Keratinocyte (primary cell): ENCODE results near the gene MSI2. TPM values are rescaled to one million over a fixed set of nuclear protein-coding genes. Genes with fewer than 3 reads are reported as not detected.

Source experiments
- DNase-seq: peaks from one replicate; pipeline ENCODE4 v3.0.0-alpha.2; 2011; ENCODE audit warnings: low read depth, missing footprints, low spot score
- FAIRE-seq: peaks from 2 replicates; lab custom pipeline; 2011; peaks lifted over from hg19 to GRCh38; lab: Jason Lieb, UNC
- H2AFZ ChIP-seq: 2 replicates; pipeline ENCODE4 v1.6.0; 2012; ENCODE audit warnings: low read length, control low read depth, inconsistent platforms; ENCODE audit not compliant: control insufficient read depth
- H3K27ac ChIP-seq: 2 replicates; pipeline ENCODE4 v1.5.1; 2011; ENCODE audit warnings: low read length; ENCODE audit not compliant: control insufficient read depth, insufficient read depth
- H3K27me3 ChIP-seq: 3 replicates; pipeline ENCODE4 v1.6.0; 2011; ENCODE audit warnings: low read length; ENCODE audit not compliant: control insufficient read depth, insufficient read depth; ENCODE audit errors: extremely low read depth
- H3K36me3 ChIP-seq, 2 experiments: 2 replicates in 1 of 2; 3 replicates in 1 of 2; pipeline ENCODE4 v1.5.1; 2011; ENCODE audit warnings: low read length in 2 of 2, mild to moderate bottlenecking in 1 of 2; ENCODE audit not compliant: control insufficient read depth in 2 of 2, insufficient read depth in 2 of 2; ENCODE audit errors: extremely low read depth in 1 of 2
- H3K4me1 ChIP-seq: 3 replicates; pipeline ENCODE4 v1.5.1; 2011; ENCODE audit warnings: low read length; ENCODE audit not compliant: control insufficient read depth, insufficient read depth; ENCODE audit errors: extremely low read depth
- H3K4me2 ChIP-seq: 3 replicates; pipeline ENCODE4 v1.6.0; 2011; ENCODE audit warnings: low read depth, low read length; ENCODE audit not compliant: control insufficient read depth, insufficient read depth; ENCODE audit errors: extremely low read depth
- H3K4me3 ChIP-seq, 3 experiments: fragments of 200-600 bp in 1 of 3; sonication (generic) in 1 of 3; 2 replicates in 2 of 3; 3 replicates in 1 of 3; pipeline ENCODE4 v1.5.1; 2011 to 2016; ENCODE audit warnings: low read length in 3 of 3, mild to moderate bottlenecking in 3 of 3, control low read depth in 2 of 3, inconsistent platforms in 1 of 3, low read depth in 1 of 3, mixed read lengths in 1 of 3, mixed run types in 1 of 3, moderate library complexity in 1 of 3; ENCODE audit not compliant: control insufficient read depth in 2 of 3, insufficient read depth in 2 of 3; ENCODE audit errors: extremely low read depth in 1 of 3
- H3K79me2 ChIP-seq: 2 replicates; pipeline ENCODE4 v1.6.0; 2012; ENCODE audit warnings: low read length; ENCODE audit not compliant: control insufficient read depth, insufficient read depth
- H3K9ac ChIP-seq: 3 replicates; pipeline ENCODE4 v1.6.0; 2011; ENCODE audit warnings: low read length; ENCODE audit not compliant: control insufficient read depth, insufficient read depth; ENCODE audit errors: extremely low read depth
- H3K9me1 ChIP-seq: 3 replicates; pipeline ENCODE4 v1.6.0; 2011; ENCODE audit warnings: low read length; ENCODE audit not compliant: control insufficient read depth, insufficient read depth; ENCODE audit errors: extremely low read depth
- H3K9me3 ChIP-seq: 2 replicates; pipeline ENCODE4 v1.5.1; 2012; ENCODE audit warnings: low read depth, low read length; ENCODE audit not compliant: control insufficient read depth
- H4K20me1 ChIP-seq: 3 replicates; pipeline ENCODE4 v1.6.0; 2011; ENCODE audit warnings: low read length; ENCODE audit not compliant: control insufficient read depth, insufficient read depth; ENCODE audit errors: extremely low read depth
- CTCF ChIP-seq, 3 experiments: IDR thresholded peaks in 1 of 3; conservative IDR thresholded peaks in 1 of 3; optimal IDR thresholded peaks in 1 of 3; 2 replicates in 2 of 3; 3 replicates in 1 of 3; pipeline versions ENCODE3 to v1.5.1; 2011; ENCODE audit warnings: low read length in 3 of 3, mild to moderate bottlenecking in 3 of 3, moderate library complexity in 2 of 3, control low read depth in 1 of 3, inconsistent platforms in 1 of 3; ENCODE audit not compliant: insufficient read depth in 2 of 3; ENCODE audit errors: extremely low read depth in 1 of 3
- EZH2 ChIP-seq: IDR thresholded peaks from one replicate; pipeline ENCODE4 v1.6.1; 2012; ENCODE audit warnings: inconsistent platforms, mild to moderate bottlenecking, low read length, moderate library complexity
- dilution Hi-C: fragments of 300-500 bp; cut with MboI; formaldehyde crosslinking; loops from one replicate; pipeline ENCODE4 v1.7.0; 2020; ENCODE audit warnings: low sequenced_read_pairs; ENCODE audit not compliant: extremely low pct_ligation_motif_present
- polyA plus RNA-seq, 5 experiments: library from polyadenylated mRNA; depleted of rRNA in 3 of 5; stranded (reverse) in 3 of 5; stranded (forward) in 1 of 5; unstranded in 1 of 5; fragments of >200 nt; gene quantifications; 1 replicate in 1 of 5; 2 replicates in 3 of 5; 3 replicates in 1 of 5; pipeline versions ENCODE4 v1.2.1 to v1.2.3, GENCODE V29; 2011 to 2012; ENCODE audit warnings: missing spikeins in 2 of 5, low read depth in 1 of 5, low replicate concordance in 1 of 5

MSI2 gene
- polyA plus RNA-seq, 1 donor (not counting 4 experiments of a cell fraction or from before 2014, with no cell fraction given) = 22.3 TPM

- no peak for FAIRE-seq
- dilution Hi-C loops = no loop called here
- H2AFZ ChIP-seq = no peak overlapping the region
Observed at GRCh38 chr17:57707892-57708291, 451.6 kb downstream of the MSI2 start.

DNA sequence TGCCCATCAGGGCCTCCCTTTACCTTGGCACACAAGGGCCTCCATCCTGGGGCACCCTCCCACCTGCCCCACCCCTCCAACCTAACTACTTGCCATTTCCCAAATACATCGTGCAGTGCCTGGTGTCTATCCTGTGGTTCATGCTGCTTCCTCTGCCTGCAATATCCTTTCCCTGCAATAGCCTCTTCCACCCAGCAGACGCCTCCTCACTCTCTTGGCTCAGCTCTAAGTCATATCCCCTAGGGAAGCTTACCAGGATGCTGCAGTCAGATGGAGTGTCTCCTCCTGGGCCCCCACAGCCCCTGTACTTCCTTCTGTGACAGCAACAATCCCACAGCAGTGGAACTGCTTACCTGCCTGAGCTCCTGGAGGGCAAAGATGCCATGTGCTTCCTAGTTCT lies 452.1 kb downstream of the MSI2 start:
- H3K4me2 ChIP-seq = no peak overlapping the region
- TF ChIP-seq EZH2 = no peak
- no peaks in the 10 kb centered on the region for H3K36me3 ChIP-seq
- no peaks in the 10 kb centered on the region for H3K4me1 ChIP-seq
- H2AFZ ChIP-seq = no peak overlapping the region
- H3K9me1 ChIP-seq = no peaks in the 10 kb centered on the region
- dilution Hi-C loops = no loop called here
- no peaks in the 10 kb centered on the region for H3K79me2 ChIP-seq
- no peak overlapping the region for H3K9ac ChIP-seq
- no peaks in the 10 kb centered on the region for H3K9me3 ChIP-seq
- FAIRE-seq = no peak
- no peak overlapping the region for H3K27ac ChIP-seq
- H3K4me3 ChIP-seq = no peak overlapping the region
- DNase-seq = no peak
- H4K20me1 ChIP-seq = no peaks in the 10 kb centered on the region
- H3K27me3 ChIP-seq = peaks cover 27% of the 10 kb centered on the region

More at GRCh38 chr17:57707892-57708291, 451.6 kb downstream of the MSI2 start:
- Histone ChIP-seq H3K79me2 (no peaks in the 10 kb centered on the region), H3K9me3 (no peaks in the 10 kb centered on the region), H3K36me3 (no peaks in the 10 kb centered on the region), H3K9ac (no peak overlapping the region), H4K20me1 (no peaks in the 10 kb centered on the region), H3K27me3 (peaks cover 23% of the 10 kb centered on the region), H3K9me1 (no peaks in the 10 kb centered on the region), H3K4me1 (no peaks in the 10 kb centered on the region), H3K4me3 (no peak overlapping the region), H3K4me2 (no peak overlapping the region), H3K27ac (no peak overlapping the region)
- TF ChIP-seq EZH2 (no peak), CTCF (optimal IDR thresholded peaks at IDR 0.05 in 1 of 3, IDR thresholded peaks at IDR 0.05 in 1 of 3, conservative IDR thresholded peaks at IDR 0.05 in 1 of 3; ENCODE audit: extremely low read depth in 1 of 3, insufficient read depth in 2 of 3, low read length in 3 of 3) (no peak)
- DNase-seq = no peak

DNA sequence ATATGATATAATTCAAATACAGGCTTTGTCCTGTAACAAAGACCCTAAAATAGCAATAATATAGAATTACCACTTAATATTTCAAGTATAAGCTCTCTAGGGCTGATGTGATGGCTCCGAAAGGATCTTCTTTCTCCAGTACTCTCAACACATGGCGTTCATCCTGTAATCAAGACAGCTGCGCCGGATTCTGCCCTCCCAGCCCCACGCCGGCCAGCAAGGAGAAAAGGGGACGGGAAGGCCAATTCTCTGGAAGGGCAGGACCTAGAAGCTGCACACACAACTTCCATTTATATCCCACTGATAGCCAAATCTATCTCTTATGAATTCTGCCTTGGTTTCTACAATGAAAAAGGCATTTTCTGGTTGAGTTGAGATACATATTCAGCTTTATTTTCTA lies 456.8 kb downstream of the MSI2 start:
- Histone ChIP-seq H3K4me2 (no peak overlapping the region), H3K9me3 (no peaks in the 10 kb centered on the region), H3K79me2 (no peaks in the 10 kb centered on the region), H3K9me1 (no peaks in the 10 kb centered on the region), H3K27ac (no peak overlapping the region), H2AFZ (no peak overlapping the region), H4K20me1 (no peaks in the 10 kb centered on the region), H3K4me3 (no peak overlapping the region), H3K27me3 (peaks cover 32% of the 10 kb centered on the region), H3K36me3 (no peaks in the 10 kb centered on the region), H3K4me1 (no peaks in the 10 kb centered on the region), H3K9ac (no peak overlapping the region)
- TF ChIP-seq CTCF (optimal IDR thresholded peaks at IDR 0.05 in 1 of 3, IDR thresholded peaks at IDR 0.05 in 1 of 3, conservative IDR thresholded peaks at IDR 0.05 in 1 of 3; ENCODE audit: extremely low read depth in 1 of 3, insufficient read depth in 2 of 3, low read length in 3 of 3) = no peak
- no peak for TF ChIP-seq EZH2
- dilution Hi-C loops = no loop called here
- FAIRE-seq = no peak
- no peak for DNase-seq
